OCI-LY7 (cell line): ENCODE data around the gene MACROD2. TPM values are rescaled to one million over a fixed set of nuclear protein-coding genes. Genes with fewer than 3 reads are reported as not detected.

ENCODE experiments used
- BruUV-seq: library from RNA; stranded (reverse); fragments of 400-500 nt; replicated peaks from 2 replicates; lab custom pipeline; 2021; lab: Mats Ljungman, UMichigan
- CTCF ChIA-PET: fragments of 300-600 bp; sonication (Branson Sonifier 250); formaldehyde crosslinking; loops from one replicate; lab custom pipeline; 2022; ENCODE audit warnings: antibody characterized with exemption; ENCODE audit not compliant: unreplicated experiment; lab: Charles Lee
- POLR2A ChIA-PET: fragments of 300-600 bp; sonication (Branson Sonifier 250); formaldehyde crosslinking; loops from one replicate; lab custom pipeline; 2022; ENCODE audit warnings: antibody characterized with exemption; lab: Charles Lee
- DNase-seq: peaks from one replicate; pipeline ENCODE4 v3.0.0-alpha.2; 2015; ENCODE audit warnings: low spot score
- H2AFZ ChIP-seq: fragments of 200-600 bp; sonication (generic), shearing (Covaris generic); 2 replicates; pipeline ENCODE4 v1.6.1; 2014; ENCODE audit warnings: mild to moderate bottlenecking, antibody characterized with exemption, low read length, moderate library complexity
- H3K27ac ChIP-seq: fragments of 200-600 bp; sonication (generic); 2 replicates; pipeline ENCODE4 v1.5.1; 2014; ENCODE audit warnings: mixed run types, low read depth, mild to moderate bottlenecking, moderate library complexity, low read length, inconsistent platforms; ENCODE audit not compliant: poor library complexity, severe bottlenecking
- H3K36me3 ChIP-seq: fragments of 200-600 bp; sonication (generic); 2 replicates; pipeline ENCODE4 v1.6.1; 2014; ENCODE audit warnings: mild to moderate bottlenecking, antibody characterized with exemption, low read length, moderate library complexity, mixed read lengths; ENCODE audit not compliant: insufficient read depth
- H3K4me1 ChIP-seq: fragments of 200-600 bp; sonication (generic); 2 replicates; pipeline ENCODE4 v1.5.1; 2014; ENCODE audit warnings: mild to moderate bottlenecking, low read length; ENCODE audit not compliant: insufficient read depth, poor library complexity, severe bottlenecking
- H3K4me2 ChIP-seq: fragments of 200-600 bp; sonication (generic); 2 replicates; pipeline ENCODE4 v1.6.1; 2014; ENCODE audit warnings: mild to moderate bottlenecking, low read length
- H3K4me3 ChIP-seq: fragments of 200-600 bp; sonication (generic); 2 replicates; pipeline ENCODE4 v1.5.1; 2014; ENCODE audit warnings: mild to moderate bottlenecking, low read depth, low read length; ENCODE audit not compliant: poor library complexity, severe bottlenecking
- H3K79me2 ChIP-seq: fragments of 200-600 bp; sonication (generic); 2 replicates; pipeline ENCODE4 v1.6.1; 2016; ENCODE audit warnings: low read depth, mild to moderate bottlenecking, low read length, moderate library complexity, mixed read lengths; ENCODE audit not compliant: insufficient read depth
- H3K9me2 ChIP-seq: fragments of 200-600 bp; sonication (generic); 2 replicates; pipeline ENCODE4 v1.6.1; 2016; ENCODE audit warnings: mild to moderate bottlenecking, low read length, mixed read lengths; ENCODE audit not compliant: insufficient read depth
- H3K9me3 ChIP-seq: fragments of 200-600 bp; sonication (generic); 2 replicates; pipeline ENCODE4 v1.6.1; 2014; ENCODE audit warnings: mild to moderate bottlenecking, mixed run types, low read length, mixed read lengths
- H4K20me1 ChIP-seq: fragments of 200-600 bp; sonication (generic); 2 replicates; pipeline ENCODE4 v1.6.1; 2014; ENCODE audit warnings: mild to moderate bottlenecking, antibody characterized with exemption, low read length, moderate library complexity, mixed read lengths; ENCODE audit not compliant: insufficient read depth
- CTCF ChIP-seq: fragments of 200-600 bp; sonication (generic); conservative IDR thresholded peaks from 2 replicates; pipeline ENCODE4 v1.5.1; 2014; ENCODE audit warnings: mild to moderate bottlenecking, antibody characterized with exemption, low read length, moderate library complexity, mixed read lengths
- EZH2phosphoT487 ChIP-seq: fragments of 200-600 bp; sonication (generic); IDR thresholded peaks from 2 replicates; pipeline ENCODE4 v1.6.1; 2018; ENCODE audit warnings: low read depth, borderline replicate concordance, mild to moderate bottlenecking, mixed run types, antibody characterized with exemption, low read length, moderate library complexity, mixed read lengths
- intact Hi-C: fragments of 100-400 bp; cut with micrococcal nuclease; formaldehyde crosslinking; loops from one replicate; pipeline ENCODE4 v1.10.0; 2022; ENCODE audit not compliant: unreplicated experiment
- small RNA-seq: library from RNA; depleted of rRNA; stranded (forward); fragments of <200 nt; gene quantifications from one replicate; pipeline ENCODE3, GENCODE V24; 2014
- total RNA-seq, 2 experiments: library from RNA; depleted of rRNA in 1 of 2; stranded (reverse); fragments of >200 nt in 1 of 2; shearing (Covaris generic) in 1 of 2; gene quantifications; 2 replicates each; pipeline ENCODE4 v1.2.3, GENCODE V29; 2014 to 2022

The MACROD2 gene
- total RNA-seq, 2 experiments from 2014 or later, result 0.09 to 4.5 TPM

DNA sequence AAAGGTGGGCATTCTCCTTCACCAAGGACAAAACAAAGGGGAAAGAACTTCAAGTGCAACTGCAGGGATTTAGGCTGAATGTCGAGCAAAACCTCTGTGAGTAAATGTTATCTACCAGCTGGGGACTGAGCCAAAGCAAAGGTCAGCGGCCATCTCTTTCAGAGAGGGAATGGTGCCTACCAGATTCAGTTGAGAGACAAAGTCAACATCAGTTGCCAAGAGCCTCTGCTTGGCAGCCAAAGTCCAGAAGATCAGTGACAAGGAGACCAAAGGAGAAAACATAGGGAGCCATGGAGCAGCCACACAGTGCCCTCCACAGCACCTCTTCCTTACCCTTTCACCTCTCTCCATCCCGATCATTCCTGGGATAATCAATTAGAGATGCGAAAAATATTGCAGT lies 2105.5 kb downstream of the MACROD2 start:
- no peak overlapping the region for H3K4me2 ChIP-seq
- CTCF ChIA-PET, result interaction anchor here (1.0 kb wide), 1 partner anchor 31 kb away, joined by 3 read pairs; no protein-coding TSS in a partner anchor
- peaks cover 6% of the 10 kb centered on the region; the same call in 1 of the 2 replicates for H3K9me3 ChIP-seq
- no TSS peak for BruUV-seq
- H3K79me2 ChIP-seq, result no peaks in the 10 kb centered on the region
- H3K36me3 ChIP-seq, result no peaks in the 10 kb centered on the region
- H3K27ac ChIP-seq, result no peak overlapping the region
- DNase-seq, result no peak
- no peak overlapping the region for H3K4me3 ChIP-seq
- TF ChIP-seq EZH2phosphoT487, result no peak
- TF ChIP-seq CTCF, result no peak
- no peaks in the 10 kb centered on the region for H3K9me2 ChIP-seq
- peaks cover 40% of the 10 kb centered on the region for H3K4me1 ChIP-seq
- intact Hi-C loops, result loop anchor here (2.0 to 5.0 kb wide), 2 partner anchors 58 to 118 kb away; no protein-coding TSS in a partner anchor
- 0 out of 2 replicates have a peak overlapping the region, but pooled peaks have one; percentile 13 for H2AFZ ChIP-seq
- POLR2A ChIA-PET, result interaction anchor here (0.8 to 1.8 kb wide), 10 partner anchors 10 to 67 kb away, joined by 3 to 10 read pairs (median 4); no protein-coding TSS in a partner anchor
- no peaks in the 10 kb centered on the region for H4K20me1 ChIP-seq

Small RNA genes within 50 kb of the gene (small RNA-seq; reads per million reads assigned to genes)
- gene RN7SL864P (not detected), gene RNA5SP475 (not detected), gene RNU6-1159P (not detected), gene RNU6-115P (not detected), gene RNU6-228P (not detected), gene RNU6-278P (not detected), gene RPS3P1 (not detected)

Other genes with a start within 250 kb of the MACROD2 start
- 10.1 and 16.9 TPM in 2 replicates for gene ESF1, start 210.6 kb upstream of the MACROD2 start, total RNA-seq (2014; rRNA removed; shearing (Covaris generic))
- gene ESF1, start 210.6 kb upstream of the MACROD2 start, total RNA-seq (2022), result 12.6 and 13.5 TPM in 2 replicates
- 21.5 and 27.3 TPM in 2 replicates for gene NDUFAF5, start 210.5 kb upstream of the MACROD2 start, total RNA-seq (2014; rRNA removed; shearing (Covaris generic))
- 35.4 and 36.8 TPM in 2 replicates for gene NDUFAF5, start 210.5 kb upstream of the MACROD2 start, total RNA-seq (2022)
- gene SEL1L2, start 4.9 kb upstream of the MACROD2 start, total RNA-seq (2014; rRNA removed; shearing (Covaris generic)), result not detected in 2 replicates
- not detected in 2 replicates for gene SEL1L2, start 4.9 kb upstream of the MACROD2 start, total RNA-seq (2022)